GM18873 (cell line): ENCODE data around the gene ABCC3.
"Not testable (repeated sequence)": the region's sequence is repeated elsewhere in the genome, so short reads cannot be mapped to it uniquely, and the experiment has no call there.

Experiments used
- ATAC-seq: cut with Tn5 transposase; IDR thresholded peaks from one replicate; pipeline ENCODE4 v1.9.1; 2021; ENCODE audit warnings: mild to moderate bottlenecking, moderate library complexity, moderate number of reproducible peaks; ENCODE audit not compliant: unreplicated experiment, low FRiP score

ABCC3 gene

GRCh38 chr17:50697062-50697461 is 62.4 kb downstream of the ABCC3 start:
- no peak for ATAC-seq

- ATAC-seq, result no peak
Observed at GRCh38 chr17:50697663-50698272, 63.1 kb downstream of the ABCC3 start.

GRCh38 chr17:50699410-50699809 is 64.7 kb downstream of the ABCC3 start:
- ATAC-seq, result no peak

GRCh38 chr17:50703162-50703561 is 68.5 kb downstream of the ABCC3 start:
- no peak for ATAC-seq

- ATAC-seq, result peak; percentile 67
Observed at GRCh38 chr17:50707289-50708049, 72.8 kb downstream of the ABCC3 start, which contains the start of gene ANKRD40. ANKRD40 (minus strand) TSS chr17:50707914; CDS start chr17:50707654, 260 bp downstream.

- no peak for ATAC-seq
Observed at GRCh38 chr17:50708050-50709000, 73.6 kb downstream of the ABCC3 start.

- not testable (repeated sequence) for ATAC-seq
Observed at GRCh38 chr17:50709053-50709452, 74.4 kb downstream of the ABCC3 start.

GRCh38 chr17:50710025-50710424 is 75.3 kb downstream of the ABCC3 start:
- ATAC-seq, result no peak

- no peak for ATAC-seq
Observed at GRCh38 chr17:50710650-50711049, 76.0 kb downstream of the ABCC3 start.

- no peak for ATAC-seq
Observed at GRCh38 chr17:50712641-50713040, 78.0 kb downstream of the ABCC3 start.

GRCh38 chr17:50715471-50715870 is 80.8 kb downstream of the ABCC3 start:
- ATAC-seq, result no peak

- ATAC-seq, result peak; percentile 86
Observed at GRCh38 chr17:50719144-50719923, 84.7 kb downstream of the ABCC3 start, which contains the start of gene LUC7L3. LUC7L3 (plus strand) TSS chr17:50719603; CDS start chr17:50719733, 130 bp downstream.

- no peak for ATAC-seq
Observed at GRCh38 chr17:50719924-50720794, 85.5 kb downstream of the ABCC3 start.

GRCh38 chr17:50721194-50722010 is 86.7 kb downstream of the ABCC3 start:
- ATAC-seq, result no peak

- ATAC-seq, result no peak
Observed at GRCh38 chr17:50722746-50723145, 88.1 kb downstream of the ABCC3 start.

GRCh38 chr17:50724622-50725021 is 89.9 kb downstream of the ABCC3 start:
- ATAC-seq, result not testable (repeated sequence)

- ATAC-seq, result no peak
Observed at GRCh38 chr17:50725769-50726655, 91.3 kb downstream of the ABCC3 start.
